ENCODE measurements around the gene CTSV. TPM values are rescaled to one million over a fixed set of nuclear protein-coding genes. Genes with fewer than 3 reads are reported as not detected.
"Not testable (repeated sequence)": the region's sequence is repeated elsewhere in the genome, so short reads cannot be mapped to it uniquely, and the experiment has no call there.

Gene CTSV
- total and polyA plus RNA-seq, 8 donors, result 0.24 to 3.4 (median 2.8) TPM

GRCh38 chr9:96989747-96990318, 49.1 kb downstream of the CTSV start:
- intact Hi-C loops (cut with DNase I); H3K9me3 ChIP-seq; DNase-seq; H3K27ac ChIP-seq; ATAC-seq; H3K4me1 ChIP-seq; H3K27me3 ChIP-seq; H3K36me3 ChIP-seq; H3K4me3 ChIP-seq: not testable (repeated sequence)

GRCh38 chr9:96984887-96985286, 54.1 kb downstream of the CTSV start:
- H3K27me3 ChIP-seq; H3K36me3 ChIP-seq; ATAC-seq; H3K4me1 ChIP-seq; H3K9me3 ChIP-seq; H3K4me3 ChIP-seq; H3K27ac ChIP-seq; DNase-seq; intact Hi-C loops (cut with DNase I): not testable (repeated sequence)

GRCh38 chr9:96984139-96984538, 54.8 kb downstream of the CTSV start:
- intact Hi-C loops (cut with DNase I), result not testable (repeated sequence)

GRCh38 chr9:96983496-96984122, 55.3 kb downstream of the CTSV start:
- H3K4me1 ChIP-seq; H3K4me3 ChIP-seq; H3K27me3 ChIP-seq; H3K27ac ChIP-seq; DNase-seq; intact Hi-C loops (cut with DNase I); ATAC-seq; H3K9me3 ChIP-seq; H3K36me3 ChIP-seq: not testable (repeated sequence)

More at GRCh38 chr9:96984139-96984538, 54.8 kb downstream of the CTSV start:
- not testable (repeated sequence) for ATAC-seq, H3K4me3 ChIP-seq, H3K27me3 ChIP-seq, H3K27ac ChIP-seq, H3K9me3 ChIP-seq, H3K36me3 ChIP-seq, DNase-seq, H3K4me1 ChIP-seq

Other genes with a start within 250 kb of the CTSV start
- 1 to 10 TPM; 3.8 to 3.9 TPM for gene ZNF782, start 184.6 kb downstream of the CTSV start, total RNA-seq
- gene ZNF782, start 184.6 kb downstream of the CTSV start, polyA plus RNA-seq (ENCODE audit: insufficient read length in 6 of 6), result 1 to 10 TPM; 6.5 to 8.7 (median 7.8) TPM
- not detected for gene NUTM2G, start 110.3 kb downstream of the CTSV start, total RNA-seq
- 1 to 10 TPM in 3 of 6 donors, under 1 TPM in 3; 0.82 to 1.7 (median 1.0) TPM for gene NUTM2G, start 110.3 kb downstream of the CTSV start, polyA plus RNA-seq (ENCODE audit: insufficient read length in 6 of 6)

Data from left lung (tissue), 10 donors.